H1 (cell line): Measurements from ENCODE around the gene FGF14. TPM values are rescaled to one million over a fixed set of nuclear protein-coding genes. Genes with fewer than 3 reads are reported as not detected.

Source experiments
- CTCF ChIA-PET: fragments of 300-600 bp; sonication (Branson Sonifier 250); formaldehyde crosslinking; loops from one replicate; lab custom pipeline; 2021; ENCODE audit not compliant: partially characterized antibody; lab: Charles Lee
- POLR2A ChIA-PET: fragments of 300-600 bp; sonication (Branson Sonifier 250); formaldehyde crosslinking; loops from one replicate; lab custom pipeline; 2021; ENCODE audit warnings: inconsistent platforms; ENCODE audit not compliant: partially characterized antibody; lab: Charles Lee
- DNase-seq, 2 experiments: peaks; one replicate each; pipeline versions ENCODE4 v3.0.0 to v3.0.0-alpha.2; 2010 to 2022; ENCODE audit warnings: low spot score in 2 of 2, low read depth in 1 of 2, mixed read lengths in 1 of 2
- FAIRE-seq: peaks from 2 replicates; lab custom pipeline; 2011; peaks lifted over from hg19 to GRCh38; lab: Jason Lieb, UNC
- H2AFZ ChIP-seq: 2 replicates; pipeline ENCODE4 v1.8.1; 2012; ENCODE audit warnings: low read length, inconsistent platforms
- H2AK5ac ChIP-seq: 2 replicates; pipeline ENCODE4 v1.6.1; 2013; ENCODE audit warnings: low read depth, low read length
- H2BK120ac ChIP-seq: replicated peaks from 2 replicates; pipeline ENCODE3; 2013; ENCODE audit warnings: low read depth, low read length, inconsistent platforms
- H2BK12ac ChIP-seq: 2 replicates; pipeline ENCODE4 v1.6.1; 2013; ENCODE audit warnings: low read depth, low read length
- H2BK15ac ChIP-seq: 2 replicates; pipeline ENCODE4 v1.6.1; 2013; ENCODE audit warnings: low read length
- H2BK20ac ChIP-seq: 2 replicates; pipeline ENCODE4 v1.6.1; 2013; ENCODE audit warnings: low read length
- H2BK5ac ChIP-seq: 2 replicates; pipeline ENCODE4 v1.6.1; 2013; ENCODE audit warnings: low read depth, low read length
- H3K14ac ChIP-seq: 2 replicates; pipeline ENCODE4 v1.6.1; 2013; ENCODE audit warnings: inconsistent platforms; ENCODE audit not compliant: insufficient read length
- H3K18ac ChIP-seq: 2 replicates; pipeline ENCODE4 v1.6.1; 2013; ENCODE audit warnings: low read length; ENCODE audit errors: extremely low read depth
- H3K23ac ChIP-seq: 2 replicates; pipeline ENCODE4 v1.6.1; 2013; ENCODE audit warnings: inconsistent platforms; ENCODE audit not compliant: insufficient read length
- H3K23me2 ChIP-seq: 2 replicates; pipeline ENCODE4 v1.6.1; 2013; ENCODE audit warnings: low read depth, low read length
- H3K27ac ChIP-seq: 2 replicates; pipeline ENCODE4 v1.6.1; 2011; ENCODE audit warnings: low read depth, low read length, inconsistent platforms
- H3K27me3 ChIP-seq, 4 experiments: replicated peaks in 1 of 4; 1 replicate in 1 of 4; 2 replicates in 3 of 4; pipeline versions ENCODE4 v1.6.1 to v1.8.1; 2011 to 2013; ENCODE audit warnings: low read length in 3 of 4, mild to moderate bottlenecking in 3 of 4, inconsistent platforms in 2 of 4, mixed read lengths in 2 of 4, moderate library complexity in 1 of 4; ENCODE audit not compliant: control insufficient read depth in 3 of 4, insufficient read depth in 3 of 4; ENCODE audit errors: extremely low read depth in 1 of 4
- H3K36me3 ChIP-seq, 4 experiments: 2 replicates each; pipeline versions ENCODE4 v1.6.1 to v1.8.1; 2011 to 2013; ENCODE audit warnings: mild to moderate bottlenecking in 4 of 4, low read length in 3 of 4, moderate library complexity in 2 of 4, control low read depth in 1 of 4, inconsistent platforms in 1 of 4; ENCODE audit not compliant: insufficient read depth in 4 of 4, control insufficient read depth in 2 of 4
- H3K4ac ChIP-seq: replicated peaks from 2 replicates; pipeline ENCODE3; 2013; ENCODE audit warnings: low read length, low read depth, mixed read lengths, inconsistent platforms; ENCODE audit not compliant: insufficient read length
- H3K4me1 ChIP-seq, 4 experiments: replicated peaks in 1 of 4; 1 replicate in 1 of 4; 2 replicates in 3 of 4; pipeline versions ENCODE4 v1.6.1 to v1.8.1; 2011 to 2013; ENCODE audit warnings: low read length in 3 of 4, inconsistent platforms in 2 of 4, mixed read lengths in 1 of 4; ENCODE audit not compliant: insufficient read depth in 4 of 4, control insufficient read depth in 3 of 4
- H3K4me2 ChIP-seq, 2 experiments: 2 replicates each; pipeline versions ENCODE4 v1.6.1 to v1.8.1; 2011 to 2013; ENCODE audit warnings: low read depth in 2 of 2, low read length in 2 of 2, control low read depth in 1 of 2, inconsistent platforms in 1 of 2, mild to moderate bottlenecking in 1 of 2; ENCODE audit not compliant: insufficient read depth in 1 of 2
- H3K4me3 ChIP-seq, 4 experiments: fragments of 200-600, 300-600 bp in 1 of 4; sonication (generic), shearing (Covaris generic), sonication (Bioruptor Twin) in 1 of 4; 2 replicates each; pipeline versions ENCODE4 v1.5.1 to v1.8.1; 2011 to 2016; ENCODE audit warnings: low read length in 4 of 4, low read depth in 3 of 4, control low read depth in 2 of 4, inconsistent platforms in 2 of 4, mild to moderate bottlenecking in 2 of 4, mixed read lengths in 1 of 4, moderate library complexity in 1 of 4; ENCODE audit not compliant: insufficient read depth in 2 of 4; ENCODE audit errors: extremely low read depth in 1 of 4
- H3K56ac ChIP-seq: replicated peaks from 2 replicates; pipeline ENCODE3; 2013; ENCODE audit warnings: low read depth, mild to moderate bottlenecking, mixed read lengths, low read length, inconsistent platforms; ENCODE audit not compliant: insufficient read length
- H3K79me1 ChIP-seq: 2 replicates; pipeline ENCODE4 v1.6.1; 2013; ENCODE audit warnings: low read depth, low read length, control low read depth
- H3K79me2 ChIP-seq, 2 experiments: 2 replicates each; pipeline versions ENCODE4 v1.6.1 to v1.8.1; 2012 to 2013; ENCODE audit warnings: low read length in 2 of 2, mild to moderate bottlenecking in 2 of 2, inconsistent platforms in 1 of 2; ENCODE audit not compliant: insufficient read depth in 2 of 2, control insufficient read depth in 1 of 2
- H3K9ac ChIP-seq, 4 experiments: replicated peaks in 1 of 4; 1 replicate in 1 of 4; 2 replicates in 3 of 4; pipeline versions ENCODE4 v1.6.1 to v1.8.1; 2011 to 2013; ENCODE audit warnings: low read depth in 3 of 4, low read length in 3 of 4, control low read depth in 2 of 4, mild to moderate bottlenecking in 2 of 4, moderate library complexity in 2 of 4, inconsistent platforms in 1 of 4; ENCODE audit errors: extremely low read depth in 1 of 4
- H3K9me3 ChIP-seq, 2 experiments: 2 replicates each; pipeline versions ENCODE4 v1.6.1 to v1.8.1; 2012 to 2013; ENCODE audit warnings: mild to moderate bottlenecking in 2 of 2, moderate library complexity in 2 of 2, control low read depth in 1 of 2, inconsistent platforms in 1 of 2, low read depth in 1 of 2, low read length in 1 of 2, mixed read lengths in 1 of 2; ENCODE audit not compliant: insufficient read depth in 2 of 2
- H4K20me1 ChIP-seq, 2 experiments: replicated peaks in 1 of 2; 2 replicates each; pipeline versions ENCODE3 to v1.8.1; 2011 to 2013; ENCODE audit warnings: inconsistent platforms in 2 of 2, low read length in 2 of 2, mild to moderate bottlenecking in 1 of 2; ENCODE audit not compliant: insufficient read depth in 2 of 2, control insufficient read depth in 1 of 2
- H4K5ac ChIP-seq: 2 replicates; pipeline ENCODE4 v1.6.1; 2013; ENCODE audit warnings: low read length, low read depth, mixed read lengths, inconsistent platforms; ENCODE audit not compliant: insufficient read length
- H4K8ac ChIP-seq: 2 replicates; pipeline ENCODE4 v1.8.0; 2013; ENCODE audit warnings: mild to moderate bottlenecking, moderate library complexity, low read length, inconsistent platforms; ENCODE audit not compliant: insufficient read depth; ENCODE audit errors: extremely low read depth
- H4K91ac ChIP-seq: replicated peaks from 2 replicates; pipeline ENCODE3; 2013; ENCODE audit warnings: low read length, mixed read lengths, inconsistent platforms; ENCODE audit not compliant: insufficient read length
- RAD21 ChIP-seq, 2 experiments: IDR thresholded peaks in 1 of 2; conservative IDR thresholded peaks in 1 of 2; 2 replicates each; pipeline ENCODE4 v1.6.1; 2011; ENCODE audit warnings: low read depth in 2 of 2, low read length in 2 of 2, improper control_type of control experiment in 1 of 2, inconsistent platforms in 1 of 2, mild to moderate bottlenecking in 1 of 2, moderate library complexity in 1 of 2
- SP1 ChIP-seq: IDR thresholded peaks from 2 replicates; pipeline ENCODE4 v1.6.1; 2011; ENCODE audit warnings: low read depth, low read length
- WGBS, 2 experiments: shearing (Covaris generic) in 1 of 2; methylation state at CpG; one replicate each; pipeline versions ENCODE4 v1.1.6 to v1.1.7; 2013 to 2015; ENCODE audit warnings: low lambda C conversion rate in 2 of 2, mixed read lengths in 2 of 2, inconsistent platforms in 1 of 2, low coverage in 1 of 2, missing lambda C conversion rate in 1 of 2; ENCODE audit not compliant: insufficient replicate concordance in 2 of 2, insufficient coverage in 1 of 2, insufficient read length in 1 of 2; ENCODE audit errors: extremely low coverage in 1 of 2, missing lambda C conversion rate in 1 of 2; 5-methylcytosine and 5-hydroxymethylcytosine counted together
- polyA plus RNA-seq, 7 experiments: library from polyadenylated mRNA; depleted of rRNA in 3 of 7; stranded (reverse) in 5 of 7; unstranded in 2 of 7; fragments of >200 nt in 5 of 7; fragments of 200-250 nt in 2 of 7; gene quantifications; 1 replicate in 5 of 7; 2 replicates in 1 of 7; 4 replicates in 1 of 7; pipeline versions ENCODE4 v1.2.1 to v1.2.3, GENCODE V29; 2011 to 2013; ENCODE audit warnings: missing spikeins in 2 of 7, mixed read lengths in 2 of 7
- total RNA-seq: library from RNA; stranded (reverse); fragmentation: NEBNext Ultra II Directional; extraction: Animal tissue kit (Norgen Biotek cat#: 25700); gene quantifications from 2 replicates; pipeline ENCODE4 v1.2.1, GENCODE V29; 2021

FGF14 gene
- total and polyA plus RNA-seq, 2 of the 8 experiments (the other 6 are each of a cell fraction or from before 2014, with no cell fraction given): 0.05 to 0.58 TPM

- TF ChIP-seq SP1 (no peak), RAD21 (IDR thresholded peaks at IDR 0.05 in 1 of 2, conservative IDR thresholded peaks at IDR 0.05 in 1 of 2; ENCODE audit: low read depth in 2 of 2, low read length in 2 of 2) (no peak)
- H3K27me3 ChIP-seq: no peaks in the 10 kb centered on the region
- H3K18ac ChIP-seq: no peak overlapping the region
- WGBS, 2 experiments: 54% methylated on average over 1 of the region's 1 CpG; no CpG with 5 or more reads in 1 of the 2 experiments
- no peak overlapping the region for H2AFZ ChIP-seq
- H3K4me2 ChIP-seq: no peak overlapping the region
- no peak overlapping the region for H2BK20ac ChIP-seq
- H2BK15ac ChIP-seq: no peak overlapping the region
- no peaks in the 10 kb centered on the region for H3K9me3 ChIP-seq
- no peak overlapping the region for H3K27ac ChIP-seq
- no peak overlapping the region for H4K8ac ChIP-seq
- H3K14ac ChIP-seq: no peak overlapping the region
- H3K56ac ChIP-seq: no peak overlapping the region
- ChIA-PET CTCF (interaction anchor here (1.2 kb wide), 1 partner anchor 31 kb away, joined by 3 read pairs; no protein-coding TSS in a partner anchor), POLR2A (no interaction called here)
- no peaks in the 10 kb centered on the region for H3K23me2 ChIP-seq
- DNase-seq (no peak), FAIRE-seq (no peak)
- no peak overlapping the region for H2AK5ac ChIP-seq
- peaks cover 0 to 4% (median 1%) of the 10 kb centered on the region in 4 experiments; a peak in 1 of 7 replicates for H3K4me1 ChIP-seq
- no peak overlapping the region for H3K4ac ChIP-seq
- no peaks in the 10 kb centered on the region for H3K79me1 ChIP-seq
- no peaks in the 10 kb centered on the region for H4K20me1 ChIP-seq
- H2BK12ac ChIP-seq: no peak overlapping the region
- H3K23ac ChIP-seq: no peak overlapping the region
- H2BK5ac ChIP-seq: no peak overlapping the region
- no peaks in the 10 kb centered on the region for H3K36me3 ChIP-seq
- H3K79me2 ChIP-seq: no peaks in the 10 kb centered on the region
- no peak overlapping the region for H4K5ac ChIP-seq
- no peak overlapping the region for H3K9ac ChIP-seq
- H4K91ac ChIP-seq: no peak overlapping the region
- H2BK120ac ChIP-seq: no peak overlapping the region
- H3K4me3 ChIP-seq: no peak overlapping the region
Measured at GRCh38 chr13:101798437-101798836, 603.4 kb downstream of the FGF14 start.
